HCT116 (cell line): ENCODE results near the gene PGLYRP4. TPM values are rescaled to one million over a fixed set of nuclear protein-coding genes. Genes with fewer than 3 reads are reported as not detected.

ENCODE experiments used
- ATAC-seq: fragments of 200-7000 bp; cut with Tn5 transposase; 2 replicates; pipeline ENCODE4 v1.9.1; 2020; ENCODE audit warnings: mild to moderate bottlenecking, moderate library complexity
- BruUV-seq: library from RNA; stranded (reverse); fragments of 400-500 nt; replicated peaks from 2 replicates; lab custom pipeline; 2021; lab: Mats Ljungman, UMichigan
- CTCF ChIA-PET: fragments of 300-600 bp; sonication (Branson Sonifier 250); formaldehyde crosslinking; loops from one replicate; lab custom pipeline; 2021; ENCODE audit warnings: antibody characterized with exemption; lab: Charles Lee
- POLR2A ChIA-PET: fragments of 300-600, 350-600 bp; sonication (Branson Sonifier 250); formaldehyde crosslinking; loops from one replicate; lab custom pipeline; 2021; ENCODE audit warnings: antibody characterized with exemption; lab: Charles Lee
- RAD21 ChIA-PET, 2 experiments: fragments of 300-600 bp; sonication (Branson Sonifier 250); formaldehyde crosslinking; loops; one replicate each; lab custom pipeline; 2023; ENCODE audit warnings: low total read pairs in 2 of 2; ENCODE audit not compliant: uncharacterized antibody in 2 of 2, unreplicated experiment in 2 of 2, low non-redundant PET in 1 of 2; lab: Charles Lee
- DNase-seq: peaks from one replicate; pipeline ENCODE4 v3.0.0-alpha.2; 2010; ENCODE audit warnings: low read depth, low spot score
- H2AFZ ChIP-seq: fragments of 200-600 bp; shearing (Covaris generic), sonication (generic); 2 replicates; pipeline ENCODE4 v1.6.1; 2017; ENCODE audit warnings: low read depth, mixed run types, mixed read lengths, antibody characterized with exemption, low read length; ENCODE audit not compliant: poor library complexity, severe bottlenecking
- H3K27ac ChIP-seq: 2 replicates; pipeline ENCODE4 v1.5.1; 2012; ENCODE audit warnings: low read depth, low read length
- H3K27me3 ChIP-seq: fragments of 200-600 bp; sonication (generic); 2 replicates; pipeline ENCODE4 v1.6.1; 2016; ENCODE audit warnings: mixed run types, low read length, mixed read lengths; ENCODE audit not compliant: insufficient read depth
- H3K36me3 ChIP-seq, 2 experiments: fragments of 200-500 bp in 1 of 2; fragments of 200-600 bp in 1 of 2; sonication (Bioruptor generic) in 1 of 2; sonication (generic) in 1 of 2; 2 replicates each; pipeline versions ENCODE4 v1.5.1 to v1.6.1; 2014 to 2016; ENCODE audit warnings: low read length in 2 of 2, inconsistent platforms in 1 of 2, mixed read lengths in 1 of 2, mixed run types in 1 of 2; ENCODE audit not compliant: insufficient read depth in 2 of 2, control insufficient read depth in 1 of 2
- H3K4me1 ChIP-seq, 2 experiments: fragments of 200-600 bp in 1 of 2; sonication (generic) in 1 of 2; 2 replicates each; pipeline versions ENCODE4 v1.5.1 to v1.6.1; 2012 to 2017; ENCODE audit warnings: low read length in 2 of 2, inconsistent platforms in 1 of 2, mild to moderate bottlenecking in 1 of 2, mixed read lengths in 1 of 2, mixed run types in 1 of 2, moderate library complexity in 1 of 2; ENCODE audit not compliant: insufficient read depth in 2 of 2, control insufficient read depth in 1 of 2
- H3K4me2 ChIP-seq: fragments of 200-600 bp; sonication (generic); 2 replicates; pipeline ENCODE4 v1.6.1; 2017; ENCODE audit warnings: mixed run types, low read length, mixed read lengths
- H3K4me3 ChIP-seq, 2 experiments: fragments of 200-600 bp in 1 of 2; sonication (generic) in 1 of 2; replicated peaks in 1 of 2; 2 replicates each; pipeline ENCODE4 v1.5.1; 2011 to 2016; ENCODE audit warnings: low read length in 2 of 2, control low read depth in 1 of 2, low read depth in 1 of 2, mild to moderate bottlenecking in 1 of 2, mixed read lengths in 1 of 2, mixed run types in 1 of 2
- H3K79me2 ChIP-seq: fragments of 200-600 bp; sonication (generic); 2 replicates; pipeline ENCODE4 v1.6.1; 2017; ENCODE audit warnings: mild to moderate bottlenecking, mixed run types, low read length, moderate library complexity, mixed read lengths; ENCODE audit not compliant: insufficient read depth
- H3K9ac ChIP-seq: fragments of 200-600 bp; sonication (generic); 2 replicates; pipeline ENCODE4 v1.6.1; 2016; ENCODE audit warnings: low read length, mixed read lengths
- H3K9me2 ChIP-seq: fragments of 200-600 bp; sonication (generic), shearing (Covaris generic); 2 replicates; pipeline ENCODE4 v1.6.1; 2017; ENCODE audit warnings: mixed run types, mild to moderate bottlenecking, moderate library complexity; ENCODE audit not compliant: insufficient read depth
- H3K9me3 ChIP-seq, 2 experiments: fragments of 200-500 bp in 1 of 2; fragments of 200-600 bp in 1 of 2; sonication (Bioruptor generic) in 1 of 2; sonication (generic) in 1 of 2; 2 replicates each; pipeline ENCODE4 v1.6.1; 2014 to 2017; ENCODE audit warnings: low read length in 2 of 2, mixed read lengths in 2 of 2, inconsistent platforms in 1 of 2, low read depth in 1 of 2, mild to moderate bottlenecking in 1 of 2, mixed run types in 1 of 2, moderate library complexity in 1 of 2; ENCODE audit not compliant: control insufficient read depth in 1 of 2, insufficient read depth in 1 of 2
- H4K20me1 ChIP-seq: fragments of 200-600 bp; sonication (generic), shearing (Covaris generic); 2 replicates; pipeline ENCODE4 v1.6.1; 2017; ENCODE audit warnings: mixed run types, mild to moderate bottlenecking, moderate library complexity; ENCODE audit not compliant: insufficient read depth
- CBX3 ChIP-seq: IDR thresholded peaks from 2 replicates; pipeline ENCODE4 v1.6.1; 2012; ENCODE audit warnings: low read depth
- EGR1 ChIP-seq: IDR thresholded peaks from 2 replicates; pipeline ENCODE4 v1.6.1; 2012; ENCODE audit warnings: low read depth
- ELF1 ChIP-seq: IDR thresholded peaks from 2 replicates; pipeline ENCODE4 v1.6.1; 2012; ENCODE audit warnings: low read depth, borderline replicate concordance
- EZH2 ChIP-seq: fragments of 200-600 bp; sonication (generic); IDR thresholded peaks from 2 replicates; pipeline ENCODE4 v1.6.1; 2017; ENCODE audit warnings: antibody characterized with exemption, mixed run types
- POLR2A ChIP-seq: IDR thresholded peaks from 2 replicates; pipeline ENCODE4 v1.7.0; 2011; ENCODE audit warnings: borderline replicate concordance; ENCODE audit not compliant: insufficient read depth, insufficient read length; ENCODE audit errors: extremely low read depth
- POLR2AphosphoS5 ChIP-seq: IDR thresholded peaks from 2 replicates; pipeline ENCODE4 v1.6.1; 2011; ENCODE audit warnings: mild to moderate bottlenecking, low read depth, low read length, moderate library complexity
- SIN3A ChIP-seq: IDR thresholded peaks from 2 replicates; pipeline ENCODE4 v1.6.1; 2012; ENCODE audit warnings: low read depth
- SRF ChIP-seq: IDR thresholded peaks from 2 replicates; pipeline ENCODE4 v1.6.1; 2012; ENCODE audit warnings: low read depth
- TCF7L2 ChIP-seq: IDR thresholded peaks from 2 replicates; pipeline ENCODE4 v1.7.0; 2011; ENCODE audit warnings: borderline replicate concordance, inconsistent platforms; ENCODE audit not compliant: insufficient read depth, insufficient read length; ENCODE audit errors: extremely low read depth
- ZFX ChIP-seq: fragments of 450-650 bp; IDR thresholded peaks from 2 replicates; pipeline ENCODE4 v1.6.1; 2017
- intact Hi-C: fragments of 100-400 bp; cut with micrococcal nuclease; formaldehyde crosslinking; loops from 2 replicates; pipeline ENCODE4 v1.10.0; 2022
- total RNA-seq: library from RNA; stranded (reverse); gene quantifications from one replicate; pipeline ENCODE4 v1.2.1, GENCODE V29; 2021; ENCODE audit not compliant: unreplicated experiment
- TF ChIP-seq, protein P1 (sequence below): IDR thresholded peaks from 2 replicates; pipeline ENCODE4 v1.6.1; 2012
- TF ChIP-seq, protein P2 (sequence below): IDR thresholded peaks from 2 replicates; pipeline ENCODE4 v1.6.1; 2012
- TF ChIP-seq, protein P3 (sequence below): IDR thresholded peaks from 2 replicates; pipeline ENCODE4 v1.6.1; 2012; ENCODE audit warnings: low read depth

PGLYRP4 gene
- total RNA-seq, 1 experiment from 2014 or later: not detected

DNA sequence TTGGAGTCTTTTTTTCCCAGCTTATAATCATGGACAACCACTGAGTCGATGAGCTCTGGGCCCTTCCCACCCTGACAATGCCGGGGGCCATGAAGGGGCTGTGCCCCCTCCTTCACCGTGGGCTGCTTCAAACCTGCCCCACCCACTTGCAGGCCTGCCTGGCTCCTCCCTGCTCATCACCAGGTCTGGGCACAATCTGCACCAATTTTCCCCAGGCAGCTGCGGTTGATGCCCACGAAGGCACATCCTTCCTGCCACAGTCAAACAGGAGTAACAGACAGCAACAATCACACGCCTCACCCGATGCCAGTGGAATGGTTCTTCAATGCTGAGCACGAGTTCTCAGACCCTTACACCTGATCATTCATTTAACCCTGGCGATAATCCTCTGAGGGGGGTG is 54.8 kb downstream of the PGLYRP4 start:
- no peak overlapping the region for H3K27ac ChIP-seq

DNA sequence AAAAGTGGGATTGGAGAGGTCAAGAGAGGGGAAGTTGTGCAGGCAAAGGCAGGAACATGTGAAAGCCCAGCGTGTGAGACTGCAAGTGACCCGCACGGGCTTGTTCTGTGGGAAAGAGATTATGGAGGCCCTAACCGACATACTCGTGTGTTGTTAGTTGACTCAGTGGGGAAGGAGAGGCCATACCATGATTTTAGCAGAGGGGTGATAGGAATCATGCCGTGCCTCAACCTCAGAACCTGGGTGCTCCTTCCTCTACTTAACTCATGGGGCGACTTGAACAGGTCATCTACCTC is 55.2 kb downstream of the PGLYRP4 start:
- H4K20me1 ChIP-seq: no peaks in the 10 kb centered on the region
- BruUV-seq: no TSS peak
- no peaks in the 10 kb centered on the region for H3K9me3 ChIP-seq
- no peaks in the 10 kb centered on the region for H3K36me3 ChIP-seq
- no peaks in the 10 kb centered on the region; the same call in 1 of the 2 replicates for H3K27me3 ChIP-seq
- intact Hi-C loops: no loop called here
- no peak overlapping the region for H3K4me3 ChIP-seq
- H3K79me2 ChIP-seq: no peaks in the 10 kb centered on the region
- H3K27ac ChIP-seq: no peak overlapping the region
- no peak overlapping the region for H2AFZ ChIP-seq
- DNase-seq: no peak
- ChIA-PET RAD21 (no interaction called here), POLR2A (no interaction called here), CTCF (no interaction called here)
- TF ChIP-seq EGR1 (no peak), CBX3 (no peak), TCF7L2 (no peak)
- TF ChIP-seq, protein P1, sequence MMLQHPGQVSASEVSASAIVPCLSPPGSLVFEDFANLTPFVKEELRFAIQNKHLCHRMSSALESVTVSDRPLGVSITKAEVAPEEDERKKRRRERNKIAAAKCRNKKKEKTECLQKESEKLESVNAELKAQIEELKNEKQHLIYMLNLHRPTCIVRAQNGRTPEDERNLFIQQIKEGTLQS: no peak
- TF ChIP-seq, protein P2, sequence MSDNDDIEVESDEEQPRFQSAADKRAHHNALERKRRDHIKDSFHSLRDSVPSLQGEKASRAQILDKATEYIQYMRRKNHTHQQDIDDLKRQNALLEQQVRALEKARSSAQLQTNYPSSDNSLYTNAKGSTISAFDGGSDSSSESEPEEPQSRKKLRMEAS: no peak
- TF ChIP-seq, protein P3, sequence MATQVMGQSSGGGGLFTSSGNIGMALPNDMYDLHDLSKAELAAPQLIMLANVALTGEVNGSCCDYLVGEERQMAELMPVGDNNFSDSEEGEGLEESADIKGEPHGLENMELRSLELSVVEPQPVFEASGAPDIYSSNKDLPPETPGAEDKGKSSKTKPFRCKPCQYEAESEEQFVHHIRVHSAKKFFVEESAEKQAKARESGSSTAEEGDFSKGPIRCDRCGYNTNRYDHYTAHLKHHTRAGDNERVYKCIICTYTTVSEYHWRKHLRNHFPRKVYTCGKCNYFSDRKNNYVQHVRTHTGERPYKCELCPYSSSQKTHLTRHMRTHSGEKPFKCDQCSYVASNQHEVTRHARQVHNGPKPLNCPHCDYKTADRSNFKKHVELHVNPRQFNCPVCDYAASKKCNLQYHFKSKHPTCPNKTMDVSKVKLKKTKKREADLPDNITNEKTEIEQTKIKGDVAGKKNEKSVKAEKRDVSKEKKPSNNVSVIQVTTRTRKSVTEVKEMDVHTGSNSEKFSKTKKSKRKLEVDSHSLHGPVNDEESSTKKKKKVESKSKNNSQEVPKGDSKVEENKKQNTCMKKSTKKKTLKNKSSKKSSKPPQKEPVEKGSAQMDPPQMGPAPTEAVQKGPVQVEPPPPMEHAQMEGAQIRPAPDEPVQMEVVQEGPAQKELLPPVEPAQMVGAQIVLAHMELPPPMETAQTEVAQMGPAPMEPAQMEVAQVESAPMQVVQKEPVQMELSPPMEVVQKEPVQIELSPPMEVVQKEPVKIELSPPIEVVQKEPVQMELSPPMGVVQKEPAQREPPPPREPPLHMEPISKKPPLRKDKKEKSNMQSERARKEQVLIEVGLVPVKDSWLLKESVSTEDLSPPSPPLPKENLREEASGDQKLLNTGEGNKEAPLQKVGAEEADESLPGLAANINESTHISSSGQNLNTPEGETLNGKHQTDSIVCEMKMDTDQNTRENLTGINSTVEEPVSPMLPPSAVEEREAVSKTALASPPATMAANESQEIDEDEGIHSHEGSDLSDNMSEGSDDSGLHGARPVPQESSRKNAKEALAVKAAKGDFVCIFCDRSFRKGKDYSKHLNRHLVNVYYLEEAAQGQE: no peak
- no peak overlapping the region for H3K4me2 ChIP-seq
- no peaks in the 10 kb centered on the region for H3K9me2 ChIP-seq
- H3K4me1 ChIP-seq: peaks cover under 1 to 5% of the 10 kb centered on the region in 2 experiments; a peak in 2 of 4 replicates
- H3K9ac ChIP-seq: no peak overlapping the region
- no peak for ATAC-seq

More for the DNA sequence above, 54.8 kb downstream of the PGLYRP4 start:
- H3K4me3 ChIP-seq: no peak overlapping the region
- H3K79me2 ChIP-seq: no peaks in the 10 kb centered on the region
- H3K4me2 ChIP-seq: no peak overlapping the region
- peaks cover 0 to 1% of the 10 kb centered on the region in 2 experiments; a peak in 1 of 4 replicates for H3K4me1 ChIP-seq
- H3K9me2 ChIP-seq: no peaks in the 10 kb centered on the region
- DNase-seq (no peak), ATAC-seq (no peak)
- TF ChIP-seq TCF7L2 (no peak), SRF (no peak), ELF1 (no peak), EZH2 (no peak), EGR1 (no peak), ZFX (no peak), SIN3A (no peak), POLR2AphosphoS5 (no peak), POLR2A (no peak)
- H3K27me3 ChIP-seq: no peaks in the 10 kb centered on the region; the same call in 1 of the 2 replicates
- ChIA-PET CTCF (no interaction called here), POLR2A (no interaction called here), RAD21 (no interaction called here)
- H4K20me1 ChIP-seq: no peaks in the 10 kb centered on the region
- intact Hi-C loops: no loop called here
- H3K9ac ChIP-seq: no peak overlapping the region
- BruUV-seq: no TSS peak
- no peak overlapping the region for H2AFZ ChIP-seq
- H3K36me3 ChIP-seq: no peaks in the 10 kb centered on the region
- H3K9me3 ChIP-seq: no peaks in the 10 kb centered on the region
